HuH-7.5 (cell line): ENCODE results near the gene SNRPF.
"Not testable (repeated sequence)": the region's sequence is repeated elsewhere in the genome, so short reads cannot be mapped to it uniquely, and the experiment has no call there.

Experiments used
- DNase-seq: peaks from one replicate; pipeline ENCODE4 v3.0.0; 2011; ENCODE audit warnings: low spot score

The SNRPF gene

DNA sequence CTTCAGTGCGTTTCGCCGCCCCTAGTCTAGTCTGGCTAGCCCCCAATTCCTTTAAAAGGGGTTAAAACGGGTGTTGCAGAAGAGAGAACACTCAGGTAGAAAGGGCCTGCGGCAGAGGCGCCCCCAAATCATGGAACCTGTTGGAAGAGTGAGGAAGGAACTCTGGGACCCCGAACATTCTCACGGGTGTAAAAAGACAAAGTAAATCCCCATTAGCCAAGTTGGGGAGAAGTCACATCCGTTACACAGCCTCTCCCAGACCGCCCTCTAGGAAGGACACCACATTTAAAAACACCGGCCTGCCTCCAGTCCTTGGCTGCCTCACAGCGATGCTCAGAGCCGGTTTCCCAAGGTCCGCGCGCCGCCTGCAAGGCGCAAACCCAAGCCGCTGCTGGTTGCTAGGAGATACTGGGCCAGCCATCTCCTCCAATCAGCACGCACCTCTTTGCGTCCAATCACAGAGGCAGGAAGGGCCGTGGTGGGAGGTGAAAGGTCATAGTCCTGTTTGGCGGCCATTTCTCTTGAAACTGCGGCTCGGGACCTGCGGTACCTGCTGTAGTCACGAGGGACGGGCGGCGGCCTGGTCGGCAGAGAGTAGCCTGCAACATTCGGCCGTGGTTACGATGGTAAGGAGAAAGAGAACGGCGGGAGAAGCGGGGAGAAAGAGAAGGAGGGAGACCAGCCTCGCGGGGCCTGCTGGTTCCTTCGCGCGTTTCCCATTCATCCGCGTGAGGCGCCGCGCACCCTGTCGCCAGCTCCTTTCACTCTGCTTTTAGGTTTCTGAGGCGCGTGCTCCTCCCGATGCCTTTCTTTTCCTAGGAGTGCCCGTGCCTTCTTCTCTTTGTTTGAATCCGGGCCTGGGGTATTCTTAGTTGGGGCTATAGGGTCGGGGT lies at the start of gene SNRPF:
TSS of gene SNRPF (plus strand) at position 502 of the 893 bp plus-strand sequence. CDS start at position 624, 122 bp downstream.
- peak; percentile 95 for DNase-seq

DNA sequence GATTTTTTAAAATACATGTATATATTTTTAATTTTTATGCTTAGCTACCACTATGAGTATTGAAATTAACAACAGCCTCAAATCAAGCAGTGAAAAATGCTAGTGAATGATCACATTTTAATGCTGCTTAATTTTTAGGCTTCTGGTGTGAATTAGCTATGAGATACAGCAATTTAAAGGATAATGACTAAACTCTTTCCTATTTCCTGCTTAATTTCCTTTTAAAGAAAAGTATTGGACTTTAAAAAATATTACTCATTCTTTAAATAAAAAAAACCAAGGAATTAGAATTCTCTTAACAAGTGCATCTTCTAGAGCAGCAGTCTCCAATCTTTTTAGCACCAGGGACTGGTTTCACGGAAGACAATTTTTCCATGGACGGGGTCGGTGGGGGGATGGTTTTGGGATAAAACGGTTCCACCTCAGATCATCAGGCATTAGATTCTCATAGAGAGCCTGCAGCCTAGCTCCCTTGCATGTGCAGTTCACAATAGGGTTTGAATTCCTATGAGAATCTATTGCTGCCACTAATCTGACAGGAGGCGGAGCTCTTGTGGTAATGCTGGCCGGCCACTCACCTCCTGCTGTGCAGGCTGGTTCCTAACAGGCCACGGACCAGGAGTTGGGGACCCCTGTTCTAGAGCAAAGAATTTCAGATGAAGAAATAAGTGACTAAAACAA lies 49.6 kb upstream of the SNRPF start:
- no peak for DNase-seq

DNA sequence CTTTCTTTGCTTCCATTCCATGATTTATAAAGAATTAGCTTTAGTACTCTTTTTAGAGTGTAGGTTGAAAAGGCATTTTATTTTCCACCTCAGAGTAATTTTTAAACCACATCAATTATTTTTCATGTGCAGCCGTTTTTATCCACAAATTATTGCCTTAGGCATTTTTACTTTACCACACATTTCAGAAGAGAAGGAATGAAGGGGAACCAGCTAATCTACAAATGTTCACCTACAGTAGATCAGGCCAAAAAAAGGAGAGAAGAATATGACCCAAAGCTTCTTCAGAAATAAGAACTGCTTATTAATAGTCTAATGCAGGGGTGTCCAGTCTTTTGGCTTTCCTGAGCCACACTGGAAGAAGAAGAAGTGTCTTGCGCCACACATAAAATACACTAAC lies 48.3 kb upstream of the SNRPF start:
- no peak for DNase-seq

DNA sequence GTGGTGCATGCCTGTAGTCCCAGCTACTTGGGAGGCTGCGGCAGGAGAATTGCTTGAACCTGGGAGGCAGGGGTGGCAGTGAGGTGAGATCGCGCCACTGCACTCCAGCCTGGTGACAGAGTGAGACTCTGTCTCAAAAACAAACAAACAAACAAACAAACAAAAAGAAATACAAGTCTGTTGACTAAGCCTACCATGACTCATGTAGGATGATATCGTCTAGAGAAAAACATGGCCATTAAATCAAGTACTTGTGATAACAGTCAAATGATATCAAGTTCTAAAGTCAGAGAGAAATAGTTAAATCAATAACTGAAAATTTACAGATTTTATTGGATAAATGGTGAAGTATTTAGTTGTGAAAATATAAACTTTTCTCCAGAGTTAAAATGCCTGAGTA lies 46.6 kb upstream of the SNRPF start:
- DNase-seq: not testable (repeated sequence)

DNA sequence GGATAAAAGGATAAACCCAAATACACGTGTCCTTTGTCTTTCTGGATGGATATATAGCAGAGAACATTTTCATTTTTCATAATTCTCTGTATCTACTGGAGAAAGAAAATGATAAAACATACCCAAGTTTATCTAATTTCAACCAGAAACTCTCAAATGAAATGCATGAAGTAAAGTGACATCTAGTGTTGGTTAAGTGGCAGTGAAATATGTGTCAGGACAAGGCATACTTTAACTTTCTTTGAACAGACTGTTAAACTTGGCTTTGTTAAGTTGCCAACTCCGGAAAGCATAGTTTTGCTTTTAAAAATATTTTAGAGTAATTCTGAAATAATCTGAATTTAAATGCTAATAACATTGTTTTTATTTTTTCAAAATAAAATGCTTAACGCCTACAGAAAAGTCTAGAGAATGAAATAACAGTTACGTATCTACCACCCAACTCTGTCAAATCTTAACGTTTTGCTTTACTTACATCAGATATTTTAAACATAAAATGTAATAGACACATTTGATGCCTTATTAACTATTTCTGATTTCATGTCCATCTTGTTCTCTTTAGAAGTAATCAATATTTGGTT lies 43.0 kb upstream of the SNRPF start:
- DNase-seq: no peak

DNA sequence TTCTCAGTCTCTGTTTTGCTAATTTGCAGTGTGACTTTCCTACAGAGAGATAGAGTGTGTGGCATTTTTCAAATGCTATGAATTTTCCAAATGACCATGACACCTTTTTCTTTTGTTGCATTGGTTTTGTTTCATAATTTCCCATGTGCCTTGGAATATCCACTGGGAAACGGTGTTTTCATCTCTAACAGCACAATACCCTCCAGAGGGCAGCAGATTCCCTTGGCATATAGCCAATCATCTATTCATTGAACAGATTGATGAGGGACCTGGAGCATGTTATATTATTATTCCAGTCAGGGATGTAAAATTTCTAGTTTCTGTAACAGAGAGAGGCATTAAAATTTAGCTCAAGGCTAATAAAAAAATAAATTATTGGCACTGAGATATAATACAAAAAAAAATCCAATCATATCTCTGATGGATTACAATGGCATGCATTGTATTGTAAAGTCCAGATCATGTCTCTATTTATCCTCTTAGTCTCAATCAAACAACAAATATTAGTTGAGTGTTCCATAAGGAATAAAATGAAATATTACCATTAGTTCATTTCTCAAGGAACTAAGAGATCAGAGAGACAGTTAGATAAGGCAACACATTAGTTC lies 38.6 kb upstream of the SNRPF start:
- DNase-seq: peak; percentile 33

DNA sequence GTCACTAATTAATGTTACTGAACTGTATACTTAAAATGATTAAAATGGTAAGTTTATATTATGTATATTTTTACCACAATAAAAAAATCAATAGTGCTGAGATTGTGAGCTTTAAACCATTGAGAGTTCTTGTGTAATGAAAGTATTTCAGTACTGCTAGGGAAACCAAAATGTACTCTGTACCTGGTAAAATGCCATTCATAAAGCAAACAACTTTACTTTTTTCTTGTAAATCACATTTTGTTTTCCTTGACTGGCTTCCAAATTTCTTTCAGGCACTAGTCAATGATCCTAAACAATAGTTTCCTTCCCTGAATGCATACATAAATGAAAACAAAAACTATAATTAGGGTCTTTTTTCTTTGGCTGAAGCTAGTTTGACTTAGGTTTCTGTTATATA lies 29.4 kb upstream of the SNRPF start:
- no peak for DNase-seq

DNA sequence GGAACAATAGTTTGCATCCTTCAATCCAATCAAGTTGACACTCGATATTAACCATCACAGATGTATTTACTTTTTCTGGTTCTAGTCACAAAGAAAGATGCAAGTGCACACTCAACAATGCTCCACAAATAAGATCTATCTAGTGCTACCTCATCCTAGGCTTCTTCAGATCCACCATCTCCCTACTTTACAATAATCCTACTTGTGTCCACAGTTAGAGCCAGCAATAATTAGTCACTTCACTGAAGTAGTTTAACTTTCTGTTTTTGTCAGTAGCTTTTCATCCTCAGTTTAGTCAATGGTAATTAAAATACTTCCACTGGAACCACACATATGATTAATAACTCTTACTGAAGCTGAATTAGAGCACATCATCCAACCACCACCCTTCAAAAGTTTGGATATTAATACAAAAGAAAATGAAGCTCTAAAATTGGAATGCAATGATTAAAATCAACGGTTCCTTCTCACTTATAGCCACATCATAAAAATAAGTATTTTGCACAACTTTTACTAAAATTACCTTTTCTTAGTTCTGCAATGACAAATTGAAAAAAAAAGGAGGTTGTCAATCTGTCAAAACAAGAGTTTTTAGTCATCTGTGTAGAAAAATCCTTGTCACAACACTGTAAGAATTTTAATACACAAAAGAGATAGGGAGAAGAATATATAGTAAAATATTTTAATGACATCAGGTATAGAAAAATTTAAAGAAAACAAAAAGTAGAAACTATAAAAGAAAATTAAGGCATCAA lies 28.2 kb upstream of the SNRPF start:
- no peak for DNase-seq

DNA sequence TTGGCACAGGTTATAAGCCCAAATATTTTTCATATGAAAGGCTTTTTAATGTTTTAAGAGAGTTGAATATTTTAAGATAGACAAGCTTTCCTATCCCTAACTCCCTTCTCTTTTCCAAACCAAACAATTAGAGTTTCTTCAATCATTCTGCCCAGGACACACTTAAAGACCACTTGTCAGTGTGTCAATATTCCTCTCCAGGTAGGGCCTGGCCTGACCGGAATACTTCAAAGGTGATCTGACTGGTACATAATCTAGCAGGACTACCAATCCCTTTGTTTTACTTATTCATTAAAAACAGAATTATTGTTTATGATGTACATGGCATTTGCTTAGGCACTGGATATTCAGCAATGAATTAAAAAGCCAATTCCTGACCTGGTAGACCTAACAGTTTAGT lies 24.2 kb upstream of the SNRPF start:
- DNase-seq: no peak

DNA sequence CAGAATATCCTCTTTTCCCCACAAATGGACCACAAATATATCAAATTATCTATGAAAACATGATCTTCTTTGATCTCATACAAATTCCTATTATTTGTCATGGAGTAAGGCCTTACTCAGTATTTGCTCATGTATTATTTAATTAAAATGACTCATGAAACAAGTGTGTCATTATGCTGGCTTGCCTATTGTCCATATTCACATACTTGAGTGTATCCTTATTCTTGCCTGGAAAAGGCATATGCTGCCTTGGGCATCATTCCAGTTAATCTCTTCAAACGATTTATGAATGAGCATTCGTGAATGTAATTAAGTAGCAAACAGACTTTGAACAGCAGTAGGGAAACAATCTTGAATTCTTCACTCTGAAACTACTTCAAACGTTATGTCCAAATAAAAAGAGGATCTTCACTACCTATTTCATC lies 22.6 kb upstream of the SNRPF start:
- no peak for DNase-seq

DNA sequence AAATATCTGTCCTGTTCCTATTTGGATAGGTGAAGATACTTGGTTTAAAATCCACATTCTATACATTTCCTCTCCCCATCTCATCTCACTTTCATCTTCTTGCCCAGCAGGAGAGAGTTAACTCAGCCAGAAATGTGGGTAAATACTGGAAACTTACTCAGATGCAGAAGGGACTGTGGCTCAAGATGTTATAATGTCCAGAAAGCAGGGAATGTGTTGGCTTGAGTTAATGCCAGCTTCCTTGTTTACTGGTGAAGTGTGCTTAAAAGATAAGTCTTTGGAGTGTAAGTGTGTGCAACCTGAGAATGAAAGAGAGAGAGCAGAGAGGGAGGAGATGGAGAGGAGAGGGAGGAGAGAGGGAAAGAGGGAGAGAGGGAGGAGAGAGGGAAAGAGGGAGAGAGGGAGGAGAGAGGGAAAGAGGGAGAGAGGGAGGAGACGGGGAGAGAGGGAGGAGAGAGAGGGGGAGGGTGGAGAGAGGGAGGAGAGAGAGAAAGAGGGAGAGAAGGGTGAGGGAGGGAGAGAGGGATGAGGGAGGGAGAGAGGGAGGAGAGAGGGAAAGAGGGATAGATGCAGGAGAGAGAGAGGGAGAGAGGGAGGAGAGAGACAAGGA lies 22.0 kb upstream of the SNRPF start:
- no peak for DNase-seq

DNA sequence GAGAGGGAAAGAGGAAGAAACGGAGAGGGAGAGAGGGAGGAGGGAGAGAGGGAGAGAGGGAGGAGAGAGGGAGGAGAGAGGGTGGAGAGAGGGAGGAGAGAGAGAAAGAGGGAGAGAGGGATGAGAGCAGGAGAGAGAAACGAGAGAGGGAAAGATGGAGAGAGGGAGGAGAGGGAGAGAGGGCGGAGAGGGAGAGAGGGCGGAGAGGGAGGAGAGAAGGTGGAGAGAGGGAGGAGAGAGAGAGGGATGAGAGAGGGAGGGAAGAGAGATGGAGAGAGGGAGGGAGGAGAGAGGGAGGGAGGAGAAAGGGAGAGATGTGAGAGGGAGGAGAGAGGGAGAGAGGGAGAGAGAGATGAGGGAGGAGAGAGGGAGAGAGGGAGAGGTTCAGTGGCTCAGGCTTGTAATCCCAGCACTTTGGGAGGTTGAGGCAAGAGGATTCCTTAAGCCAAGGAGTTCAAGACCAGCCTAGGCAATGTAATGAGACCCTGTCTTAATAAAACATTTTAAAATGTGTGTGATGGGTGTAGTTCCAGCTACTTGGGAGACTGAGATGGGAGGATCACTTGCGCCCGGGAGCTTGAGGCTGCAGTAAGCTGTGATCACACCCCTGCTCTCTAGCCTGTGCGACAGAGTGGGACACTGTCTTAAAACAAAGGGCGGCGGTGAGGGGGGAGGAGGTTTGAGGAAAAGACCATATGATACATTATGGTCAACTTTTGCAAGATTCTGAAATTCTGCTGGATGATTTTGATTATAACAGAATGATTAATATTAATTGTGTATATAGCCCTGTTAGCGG lies 21.3 kb upstream of the SNRPF start:
- no peak for DNase-seq

DNA sequence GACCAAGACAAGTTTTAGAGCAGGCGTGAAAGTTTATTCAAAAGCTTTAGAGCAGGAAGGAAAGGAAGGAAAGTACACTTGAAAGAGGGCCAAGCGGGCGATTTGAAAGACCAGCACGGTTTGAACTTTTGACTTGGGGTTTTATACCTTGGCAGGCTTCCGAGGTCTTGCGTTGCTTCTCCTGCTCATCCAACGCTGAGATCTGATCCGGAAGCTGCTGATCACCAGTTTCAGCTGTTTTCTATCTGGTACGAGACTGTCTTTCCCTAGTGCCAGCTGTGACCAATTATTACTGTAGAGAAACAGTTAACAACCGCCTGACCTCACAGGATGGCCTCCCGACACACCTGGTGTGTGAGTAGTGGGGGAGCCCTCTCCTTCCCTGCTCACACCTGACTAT lies 20.6 kb upstream of the SNRPF start:
- DNase-seq: no peak

DNA sequence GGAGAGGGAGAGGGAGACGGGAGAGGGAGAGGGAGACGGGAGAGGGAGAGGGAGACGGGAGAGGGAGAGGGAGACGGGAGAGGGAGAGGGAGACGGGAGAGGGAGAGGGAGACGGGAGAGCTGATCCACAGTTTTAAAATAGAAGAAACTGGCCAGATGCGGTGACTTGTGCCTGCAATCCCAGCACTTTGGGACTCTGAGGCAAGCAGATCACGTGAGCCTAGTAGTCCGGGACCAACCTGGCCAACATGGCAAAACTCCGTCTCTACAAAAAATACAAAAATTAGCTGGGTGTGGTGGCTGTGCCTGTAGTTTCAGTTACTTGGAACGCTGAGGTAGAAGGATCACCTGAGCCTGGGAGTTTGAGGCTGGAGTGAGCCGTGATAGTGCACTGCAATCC lies 16.3 kb upstream of the SNRPF start:
- not testable (repeated sequence) for DNase-seq

DNA sequence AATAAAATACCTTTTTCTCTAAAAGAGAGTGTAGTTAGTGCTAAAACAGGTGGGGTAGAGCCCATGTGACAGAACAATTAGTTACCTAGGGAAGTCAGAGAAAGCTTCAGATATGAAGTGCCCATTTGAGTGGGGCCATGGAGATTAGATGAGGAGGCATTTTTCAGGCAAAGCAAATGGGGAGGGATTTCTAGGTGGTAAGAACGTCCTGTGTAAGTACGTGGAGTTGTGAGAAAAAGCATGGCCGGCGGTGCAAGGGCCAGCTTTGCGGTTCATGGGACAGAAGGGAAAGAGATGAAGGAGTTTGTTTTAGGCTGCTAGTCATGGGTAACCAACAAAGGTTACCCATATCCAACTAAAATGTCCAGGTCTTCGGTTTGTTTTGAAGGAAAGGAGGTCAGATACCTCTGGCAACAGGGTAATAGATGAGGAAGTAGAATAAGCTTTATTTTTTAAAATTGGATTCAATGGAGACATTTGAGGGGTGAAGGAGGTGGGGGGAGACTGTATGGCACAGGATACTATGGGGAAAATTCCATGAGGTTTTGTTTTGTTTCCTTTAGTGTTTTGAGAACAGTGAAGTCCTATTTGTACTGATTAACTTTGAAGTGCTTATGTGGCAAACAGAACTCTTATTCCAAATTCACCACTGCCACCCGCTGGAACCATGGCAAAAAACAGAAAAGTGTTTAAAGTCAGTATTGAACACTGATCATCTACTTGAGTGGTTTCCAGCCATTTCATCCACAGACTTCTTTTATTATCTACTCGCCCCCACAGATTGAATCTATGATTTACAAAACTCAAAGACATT lies 10.0 kb upstream of the SNRPF start:
- no peak for DNase-seq

DNA sequence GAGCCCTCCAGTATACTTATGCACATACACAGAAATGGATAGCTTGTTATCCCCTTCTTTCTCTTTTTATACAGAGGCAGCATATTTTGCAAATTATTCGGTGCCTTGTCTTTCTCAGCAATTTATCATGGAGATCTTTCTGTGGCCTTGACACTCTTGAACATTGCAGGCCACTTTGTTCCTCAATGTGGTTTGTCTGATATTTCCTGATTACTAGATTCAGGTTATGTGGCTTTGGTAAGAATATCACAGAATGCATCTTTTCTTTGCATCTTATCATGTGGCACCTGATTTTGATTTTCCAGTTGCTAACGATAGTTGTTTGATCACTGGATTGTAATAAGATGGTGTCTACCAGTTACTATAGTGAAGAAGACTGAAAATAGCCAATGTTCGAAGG lies 7.1 kb upstream of the SNRPF start:
- no peak for DNase-seq

DNA sequence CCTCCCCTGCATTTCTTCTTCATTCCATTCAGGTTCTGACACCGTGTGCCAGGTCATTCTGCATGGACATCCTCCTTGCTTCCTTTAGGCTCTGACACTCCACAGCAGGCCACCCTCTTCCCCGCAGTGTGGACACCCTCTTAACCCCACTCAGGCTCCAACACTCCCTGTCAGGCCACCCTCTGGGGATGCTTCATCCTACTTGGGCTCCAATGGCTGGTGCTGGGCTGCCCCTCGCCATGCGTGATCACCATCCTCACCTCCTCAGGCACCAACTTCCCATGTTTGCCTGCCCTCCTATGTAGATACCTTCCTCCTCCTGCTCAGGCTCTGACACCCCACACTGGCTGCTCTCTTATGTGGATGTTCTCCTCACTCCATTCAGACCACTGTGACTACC lies 6.6 kb upstream of the SNRPF start:
- DNase-seq: no peak

DNA sequence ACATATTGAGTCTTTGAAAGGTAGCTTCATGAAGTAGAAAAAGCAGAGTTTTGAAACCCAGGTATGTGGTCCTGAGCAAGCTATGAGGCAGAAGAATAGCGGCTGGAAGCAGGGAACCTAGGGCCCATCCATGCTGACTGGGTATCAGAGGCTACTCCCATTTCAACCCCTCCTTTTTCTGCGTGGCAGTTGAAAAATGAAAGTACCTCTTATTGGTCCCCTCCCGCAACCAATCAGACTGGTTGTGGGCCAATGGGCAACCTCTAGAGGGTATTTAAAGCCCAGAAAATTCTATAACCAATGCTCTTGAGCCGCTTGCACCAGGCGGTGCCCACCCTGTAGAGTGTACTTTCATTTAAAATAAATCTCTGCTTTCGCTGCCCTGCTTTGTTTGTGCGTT lies 1.6 kb upstream of the SNRPF start:
- no peak for DNase-seq

DNA sequence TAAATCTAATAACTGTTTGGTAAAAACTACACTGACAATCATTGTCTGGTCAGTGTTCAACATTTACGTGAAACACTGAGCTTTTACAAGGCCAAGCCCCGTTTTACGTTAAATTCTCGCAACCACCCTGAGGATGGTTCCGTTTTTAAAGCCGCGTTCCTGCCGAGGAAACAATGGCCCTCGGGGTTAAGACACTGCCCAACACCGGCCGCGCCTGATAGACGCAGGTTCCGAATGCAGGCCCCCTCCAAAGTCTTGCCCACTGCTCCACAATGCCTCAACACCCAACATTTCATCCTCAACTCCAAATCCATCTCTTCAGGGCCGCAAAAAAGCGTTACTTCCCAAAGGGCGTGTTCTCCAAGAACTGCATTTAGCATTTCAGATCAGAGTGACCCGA lies 953 bp upstream of the SNRPF start:
- no peak for DNase-seq

DNA sequence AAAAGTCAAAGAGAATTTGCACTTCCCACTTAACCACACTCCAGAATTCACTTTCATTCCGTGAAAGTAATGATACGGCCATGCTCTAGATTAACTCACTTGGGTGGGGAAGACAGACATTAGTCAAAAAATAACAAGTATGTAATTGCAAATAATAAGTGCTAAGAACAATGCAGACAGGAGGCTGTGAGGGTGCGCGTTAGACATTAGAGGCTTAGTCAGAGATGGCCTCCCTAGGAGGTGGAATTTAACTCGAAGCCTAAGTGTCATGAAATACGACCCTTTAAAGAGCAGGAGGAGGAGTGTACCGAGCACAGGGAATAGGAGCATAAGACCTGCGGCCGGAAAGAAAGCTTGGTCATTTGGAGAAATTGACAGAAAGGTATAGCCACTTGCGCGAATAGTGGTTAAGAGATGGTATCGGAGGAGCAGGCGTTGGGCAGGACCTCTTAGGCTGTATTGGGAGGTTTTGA lies 628 bp downstream of the SNRPF start:
- no peak for DNase-seq
